Suprapubic skin (tissue), 3 donors: ENCODE data around the gene PIK3CA.

ENCODE experiments used
- CTCF ChIP-seq, 2 donors: fragments of 200-600 bp in 1 of 2; fragments of 450-650 bp in 1 of 2; sonication (generic) in 1 of 2; IDR thresholded peaks; one replicate each; pipeline ENCODE4 v1.5.1; 2016 to 2019; ENCODE audit warnings: antibody characterized with exemption in 2 of 2, mild to moderate bottlenecking in 1 of 2, moderate library complexity in 1 of 2
- EP300 ChIP-seq: sonication (generic); formaldehyde crosslinking; IDR thresholded peaks from one replicate; pipeline ENCODE4 v1.6.1; 2017; ENCODE audit warnings: antibody characterized with exemption
- POLR2A ChIP-seq, 2 donors: fragments of 450-650 bp; IDR thresholded peaks; one replicate each; pipeline ENCODE4 v1.6.1; 2017; ENCODE audit warnings: antibody characterized with exemption in 2 of 2, mild to moderate bottlenecking in 2 of 2, moderate library complexity in 2 of 2

- TF ChIP-seq POLR2A (IDR thresholded peaks at IDR 0.05) (no peak), CTCF (IDR thresholded peaks at IDR 0.05) (no peak), EP300 (no peak)
Measured at GRCh38 chr3:179164857-179165256, 16.7 kb downstream of the PIK3CA start.
